CD4-positive, CD25-positive, alpha-beta regulatory T cell (primary cell): ENCODE results near the gene NCSTN. TPM values are rescaled to one million over a fixed set of nuclear protein-coding genes. Genes with fewer than 3 reads are reported as not detected.

Experiments
- ATAC-seq, 2 donors: fragments of 150-1000 bp; cut with Tn5 transposase; one replicate each; pipeline ENCODE4 v1.10.0; 2021; ENCODE audit warnings: low read depth in 2 of 2, moderate number of reproducible peaks in 2 of 2, moderate library complexity in 1 of 2
- DNase-seq, 3 donors: peaks; one replicate each; pipeline versions ENCODE4 v3.0.0 to v3.0.0-alpha.2; 2012 to 2022; ENCODE audit warnings: mixed read lengths in 1 of 3
- H3K27ac ChIP-seq: one replicate; pipeline ENCODE4 v1.7.0; 2013; ENCODE audit warnings: mild to moderate bottlenecking, low read length; ENCODE audit not compliant: insufficient read depth, poor library complexity, severe bottlenecking
- H3K27me3 ChIP-seq: one replicate; pipeline ENCODE4 v1.7.0; 2013; ENCODE audit warnings: low read length; ENCODE audit not compliant: control insufficient read depth, insufficient read depth
- H3K36me3 ChIP-seq: one replicate; pipeline ENCODE4 v1.7.0; 2013; ENCODE audit warnings: mild to moderate bottlenecking, low read length, moderate library complexity; ENCODE audit not compliant: control insufficient read depth, insufficient read depth
- H3K4me1 ChIP-seq: 2 replicates; pipeline ENCODE4 v1.7.0; 2013; ENCODE audit warnings: mild to moderate bottlenecking, low read length; ENCODE audit not compliant: insufficient read depth, control insufficient read depth, poor library complexity, severe bottlenecking
- H3K4me3 ChIP-seq: one replicate; pipeline ENCODE4 v1.7.0; 2013; ENCODE audit warnings: low read depth, mild to moderate bottlenecking, low read length, moderate library complexity
- H3K9me3 ChIP-seq, 2 experiments: 1 replicate in 1 of 2; 2 replicates in 1 of 2; pipeline ENCODE4 v1.7.0; 2013; ENCODE audit warnings: low read length in 2 of 2, mild to moderate bottlenecking in 1 of 2, moderate library complexity in 1 of 2; ENCODE audit not compliant: control insufficient read depth in 2 of 2
- H3K27ac Mint-ChIP-seq, 3 donors: one replicate each; pipeline ENCODE4 v1.8.0; 2020 to 2022; ENCODE audit warnings: mild to moderate bottlenecking in 3 of 3, mixed read lengths in 3 of 3, moderate library complexity in 2 of 3
- H3K27me3 Mint-ChIP-seq: one replicate; pipeline ENCODE4 v1.8.0; 2022; ENCODE audit warnings: mild to moderate bottlenecking, mixed read lengths
- H3K36me3 Mint-ChIP-seq: one replicate; pipeline ENCODE4 v1.8.0; 2020; ENCODE audit warnings: mixed read lengths
- H3K4me1 Mint-ChIP-seq, 4 donors: one replicate each; pipeline ENCODE4 v1.8.0; 2020 to 2022; ENCODE audit warnings: mixed read lengths in 4 of 4, mild to moderate bottlenecking in 1 of 4
- H3K4me3 Mint-ChIP-seq, 4 donors: one replicate each; pipeline ENCODE4 v1.8.0; 2020 to 2022; ENCODE audit warnings: mild to moderate bottlenecking in 4 of 4, mixed read lengths in 4 of 4, moderate library complexity in 3 of 4
- H3K9me3 Mint-ChIP-seq, 7 donors: one replicate each; pipeline ENCODE4 v1.8.0; 2020 to 2022; ENCODE audit warnings: mixed read lengths in 7 of 7, mild to moderate bottlenecking in 3 of 7, moderate library complexity in 2 of 7
- polyA plus RNA-seq, 4 donors: library from polyadenylated mRNA; unstranded; fragments of 300-500 nt; fragmentation: Illumina TruSeq; gene quantifications; one replicate each; pipeline ENCODE4 v1.2.3, GENCODE V29; 2021
- total RNA-seq: library from RNA; stranded (reverse); gene quantifications from one replicate; pipeline ENCODE4 v1.2.3, GENCODE V29; 2022

NCSTN gene
- total and polyA plus RNA-seq, 5 donors from 2014 or later, result 59.3 to 80.5 (median 62.2) TPM

DNA sequence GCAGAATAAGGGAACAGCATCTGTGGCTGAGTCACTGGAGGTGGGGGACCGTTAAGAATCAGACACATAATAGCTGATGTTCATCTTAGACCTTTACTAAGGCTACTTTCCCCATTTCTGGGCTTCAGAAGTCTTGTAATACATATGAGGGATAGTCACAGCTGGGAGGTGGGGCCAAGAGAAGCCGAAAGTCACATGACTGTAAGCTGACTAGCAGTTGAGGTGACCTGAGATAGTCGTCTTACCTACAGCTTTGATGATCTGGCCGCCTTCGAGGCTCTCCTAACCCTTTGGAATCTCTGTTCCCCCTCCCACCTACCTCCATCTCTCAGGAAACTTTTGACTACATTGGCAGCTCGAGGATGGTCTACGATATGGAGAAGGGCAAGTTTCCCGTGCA, 9.4 kb downstream of the NCSTN start:
- no peaks in the 10 kb centered on the region for H3K9me3 ChIP-seq
- peaks cover 97% of the 10 kb centered on the region for H3K36me3 ChIP-seq
- H3K4me1 ChIP-seq, result no peaks in the 10 kb centered on the region
- ATAC-seq, result no peak
- Mint-ChIP-seq H3K9me3 (no peaks in the 10 kb centered on the region), H3K27ac (no peak overlapping the region), H3K4me1 (peaks cover 0 to 11% (median 4%) of the 10 kb centered on the region in 4 donors), H3K4me3 (peak overlapping the region in 1 of 4 donors; percentile 32), H3K36me3 (peaks cover 66% of the 10 kb centered on the region), H3K27me3 (no peaks in the 10 kb centered on the region)
- no peak for DNase-seq
- H3K4me3 ChIP-seq, result no peak overlapping the region
- H3K27me3 ChIP-seq, result no peaks in the 10 kb centered on the region
- H3K27ac ChIP-seq, result no peak overlapping the region

DNA sequence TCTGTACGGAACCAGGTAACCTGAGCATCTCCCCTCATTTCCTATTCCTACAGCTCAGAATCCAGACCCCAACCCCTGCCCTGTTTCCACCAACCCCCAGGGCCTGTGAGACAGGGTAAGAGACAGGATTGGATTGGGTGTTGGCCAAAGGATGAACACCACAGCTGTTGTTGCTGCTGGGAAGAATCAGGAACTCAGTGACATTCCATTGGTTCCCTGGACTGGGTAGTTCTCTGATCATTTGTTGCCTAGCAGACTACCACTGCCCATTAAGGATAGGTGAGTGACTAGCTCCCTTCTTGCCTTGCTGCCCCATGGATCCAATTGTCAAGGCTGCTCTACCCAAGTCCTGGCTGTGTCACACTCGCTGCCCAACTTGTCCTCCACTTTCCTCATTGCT, 10.0 kb downstream of the NCSTN start:
- no peak overlapping the region for H3K4me3 Mint-ChIP-seq
- peaks cover 68% of the 10 kb centered on the region for H3K36me3 Mint-ChIP-seq
- no peak for ATAC-seq
- no peak for DNase-seq
- H3K36me3 ChIP-seq, result peaks cover 98% of the 10 kb centered on the region
- no peaks in the 10 kb centered on the region for H3K27me3 ChIP-seq
- H3K9me3 ChIP-seq, result no peaks in the 10 kb centered on the region
- H3K4me3 ChIP-seq, result no peak overlapping the region
- no peaks in the 10 kb centered on the region for H3K27me3 Mint-ChIP-seq
- H3K9me3 Mint-ChIP-seq, result no peaks in the 10 kb centered on the region
- peak overlapping the region in 1 of 3 donors; percentile 38 for H3K27ac Mint-ChIP-seq
- peaks cover 0 to 6% (median 4%) of the 10 kb centered on the region in 4 donors for H3K4me1 Mint-ChIP-seq
- H3K4me1 ChIP-seq, result no peaks in the 10 kb centered on the region
- no peak overlapping the region for H3K27ac ChIP-seq

DNA sequence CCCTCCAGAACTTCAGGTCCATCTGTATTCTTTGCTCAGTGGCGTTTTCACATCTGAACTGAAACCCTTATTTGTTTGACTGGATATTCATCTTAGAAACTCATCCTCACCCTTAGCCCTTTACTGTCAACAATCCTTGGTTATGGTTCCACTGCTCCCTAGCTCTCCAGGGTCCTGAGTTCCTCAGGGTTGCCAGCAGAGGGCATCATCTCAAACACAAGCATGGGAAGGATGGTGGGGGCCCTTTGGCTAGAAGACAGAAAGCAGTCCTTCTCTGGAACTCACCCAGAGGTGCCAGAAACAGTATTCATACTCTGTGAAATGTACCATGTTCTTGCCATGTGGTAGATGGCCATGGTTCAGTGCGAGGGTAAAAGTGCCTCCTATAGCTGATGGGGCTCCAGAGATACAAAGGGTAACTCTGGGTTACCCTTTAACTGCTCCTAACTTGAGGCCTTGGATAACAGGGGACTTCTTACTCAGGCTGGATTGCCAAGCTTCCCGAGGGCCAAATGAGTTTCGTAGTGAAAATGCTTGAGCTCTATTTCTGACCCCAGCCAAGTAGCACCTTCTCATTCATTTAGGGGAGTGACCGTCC, 11.3 kb downstream of the NCSTN start:
- DNase-seq (peak in 2 of 3 donors; percentile 9 to 37), ATAC-seq (no peak)
- Histone ChIP-seq H3K27ac (no peak overlapping the region), H3K4me1 (no peaks in the 10 kb centered on the region), H3K27me3 (no peaks in the 10 kb centered on the region), H3K36me3 (peaks cover 95% of the 10 kb centered on the region), H3K9me3 (no peaks in the 10 kb centered on the region), H3K4me3 (no peak overlapping the region)
- peaks cover 0 to 7% (median 1%) of the 10 kb centered on the region in 4 donors for H3K4me1 Mint-ChIP-seq
- H3K27ac Mint-ChIP-seq, result peak overlapping the region in 2 of 3 donors; percentile 5 to 13
- no peaks in the 10 kb centered on the region for H3K9me3 Mint-ChIP-seq
- H3K36me3 Mint-ChIP-seq, result peaks cover 71% of the 10 kb centered on the region
- no peak overlapping the region for H3K4me3 Mint-ChIP-seq
- H3K27me3 Mint-ChIP-seq, result no peaks in the 10 kb centered on the region

DNA sequence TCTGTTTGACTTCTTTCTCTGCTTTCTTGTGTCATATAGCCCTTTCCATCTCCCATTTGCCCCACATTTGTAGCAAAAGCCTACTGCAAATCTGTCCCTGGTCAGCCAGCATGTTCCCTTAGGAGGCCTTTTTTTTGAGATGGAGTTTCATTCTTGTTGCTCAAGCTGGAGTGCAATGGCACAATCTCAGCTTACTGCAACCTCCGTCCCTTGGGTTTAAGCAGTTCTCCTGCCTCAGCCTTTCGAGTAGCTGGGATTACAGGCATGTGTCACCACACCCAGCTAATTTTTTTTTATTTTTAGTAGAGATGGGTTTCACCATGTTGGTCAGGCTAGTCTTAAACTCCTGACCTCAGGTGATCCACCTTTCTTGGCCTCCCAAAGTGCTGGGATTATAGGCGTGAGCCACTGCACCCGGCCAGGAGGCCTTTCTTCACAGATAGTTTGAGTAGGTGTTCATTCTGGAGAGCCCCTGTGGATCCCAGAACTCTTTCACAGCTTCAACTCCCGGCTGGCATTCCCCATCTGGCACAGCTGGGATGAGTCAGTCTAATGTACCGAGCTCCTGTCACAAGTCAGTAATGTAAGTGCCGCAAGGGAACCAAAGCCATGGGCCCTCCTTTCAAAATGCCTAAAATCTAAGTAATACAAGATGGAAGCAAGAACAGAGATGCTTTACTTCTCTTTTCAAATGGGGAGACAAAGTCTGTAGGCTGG, 14.3 kb downstream of the NCSTN start:
- H3K4me3 ChIP-seq, result no peak overlapping the region
- Mint-ChIP-seq H3K4me3 (no peak overlapping the region), H3K4me1 (peaks cover 0 to 4% (median 0%) of the 10 kb centered on the region in 4 donors), H3K27ac (peak overlapping the region in 1 of 3 donors; percentile 36), H3K36me3 (peaks cover 64% of the 10 kb centered on the region), H3K9me3 (no peaks in the 10 kb centered on the region), H3K27me3 (no peaks in the 10 kb centered on the region)
- H3K36me3 ChIP-seq, result peaks cover 77% of the 10 kb centered on the region
- no peak for ATAC-seq
- H3K27ac ChIP-seq, result no peak overlapping the region
- H3K9me3 ChIP-seq, result no peaks in the 10 kb centered on the region
- no peaks in the 10 kb centered on the region for H3K4me1 ChIP-seq
- no peaks in the 10 kb centered on the region for H3K27me3 ChIP-seq
- DNase-seq, result no peak

DNA sequence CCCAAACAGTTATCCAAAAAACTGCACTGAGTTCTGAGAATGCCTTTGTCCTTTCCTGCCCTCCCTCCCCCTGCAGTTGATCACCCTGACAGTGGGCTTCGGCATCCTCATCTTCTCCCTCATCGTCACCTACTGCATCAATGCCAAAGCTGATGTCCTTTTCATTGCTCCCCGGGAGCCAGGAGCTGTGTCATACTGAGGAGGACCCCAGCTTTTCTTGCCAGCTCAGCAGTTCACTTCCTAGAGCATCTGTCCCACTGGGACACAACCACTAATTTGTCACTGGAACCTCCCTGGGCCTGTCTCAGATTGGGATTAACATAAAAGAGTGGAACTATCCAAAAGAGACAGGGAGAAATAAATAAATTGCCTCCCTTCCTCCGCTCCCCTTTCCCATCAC, 14.9 kb downstream of the NCSTN start:
- no peak overlapping the region for H3K27ac ChIP-seq
- H3K27me3 Mint-ChIP-seq, result no peaks in the 10 kb centered on the region
- peaks cover 58% of the 10 kb centered on the region for H3K36me3 Mint-ChIP-seq
- no peak overlapping the region for H3K4me3 ChIP-seq
- H3K9me3 ChIP-seq, result no peaks in the 10 kb centered on the region
- peaks cover 71% of the 10 kb centered on the region for H3K36me3 ChIP-seq
- H3K4me1 ChIP-seq, result no peaks in the 10 kb centered on the region
- H3K9me3 Mint-ChIP-seq, result no peaks in the 10 kb centered on the region
- no peak for ATAC-seq
- H3K4me3 Mint-ChIP-seq, result no peak overlapping the region
- DNase-seq, result no peak
- no peaks in the 10 kb centered on the region for H3K27me3 ChIP-seq
- no peak overlapping the region for H3K27ac Mint-ChIP-seq
- peaks cover 0 to 4% (median 0%) of the 10 kb centered on the region in 4 donors for H3K4me1 Mint-ChIP-seq

DNA sequence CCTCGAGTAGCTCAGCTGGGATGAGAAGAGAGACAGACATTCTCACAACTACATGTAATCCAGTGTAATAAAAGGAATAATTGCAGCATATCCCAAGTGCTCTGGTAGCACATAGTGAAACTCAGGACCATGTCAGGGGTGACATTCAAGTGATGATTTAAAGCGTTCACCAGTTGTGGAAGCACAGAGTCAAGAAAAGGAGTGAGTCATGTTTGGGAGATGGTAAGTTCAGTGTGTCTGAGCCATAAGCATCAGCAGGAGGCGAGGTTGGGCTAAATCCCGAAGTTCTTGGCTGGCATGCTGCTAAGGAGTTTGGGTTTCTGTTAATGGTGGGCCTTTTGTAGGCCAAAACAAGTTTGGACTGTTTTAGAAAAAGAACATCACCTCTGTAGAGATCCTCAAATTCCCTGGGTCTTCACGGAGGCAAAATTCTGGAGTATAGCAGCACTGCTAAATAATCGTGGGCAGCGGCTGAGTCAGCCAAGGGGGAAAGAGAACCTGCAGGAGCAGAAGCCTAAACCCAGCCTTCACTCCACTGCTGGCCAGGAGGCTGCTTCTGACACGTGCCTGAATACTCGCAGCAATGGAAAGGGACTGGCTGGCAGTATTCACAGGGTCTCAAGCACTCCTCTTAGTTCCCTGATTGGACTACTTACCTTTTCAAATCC, 16.5 kb downstream of the NCSTN start:
- peak overlapping the region in 1 of 3 donors; percentile 24 for H3K27ac Mint-ChIP-seq
- H3K27ac ChIP-seq, result no peak overlapping the region
- H3K4me3 ChIP-seq, result no peak overlapping the region
- no peaks in the 10 kb centered on the region for H3K9me3 Mint-ChIP-seq
- no peaks in the 10 kb centered on the region for H3K27me3 Mint-ChIP-seq
- no peak for ATAC-seq
- no peak for DNase-seq
- no peak overlapping the region for H3K4me3 Mint-ChIP-seq
- peaks cover 55% of the 10 kb centered on the region for H3K36me3 ChIP-seq
- H3K4me1 ChIP-seq, result no peaks in the 10 kb centered on the region
- no peaks in the 10 kb centered on the region for H3K9me3 ChIP-seq
- H3K4me1 Mint-ChIP-seq, result peaks cover 0 to 4% (median 0%) of the 10 kb centered on the region in 4 donors
- H3K27me3 ChIP-seq, result no peaks in the 10 kb centered on the region
- peaks cover 45% of the 10 kb centered on the region for H3K36me3 Mint-ChIP-seq

DNA sequence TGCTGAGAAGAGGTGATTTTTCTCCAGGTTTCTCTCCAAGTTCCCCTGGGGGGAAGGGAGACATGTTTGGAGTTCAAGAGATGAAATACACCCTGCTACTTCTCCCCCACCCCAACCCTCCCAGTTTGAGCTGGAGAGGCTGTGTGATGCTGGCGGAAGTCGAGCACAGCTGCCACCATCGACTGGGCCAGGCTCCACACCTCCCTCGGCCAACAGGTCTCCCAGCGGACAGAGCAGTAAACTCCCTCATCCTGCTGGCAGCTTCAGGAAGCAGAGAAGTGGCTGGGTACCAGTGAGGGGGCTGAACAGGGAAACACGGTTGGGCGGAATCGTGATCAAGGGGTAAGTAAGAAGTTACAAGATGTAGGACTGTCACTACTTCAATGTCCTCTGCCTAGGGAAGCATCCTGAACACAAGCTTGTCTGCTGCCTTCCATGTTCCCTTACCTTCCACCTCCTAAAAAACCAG, 17.1 kb downstream of the NCSTN start:
- peak overlapping the region in 1 of 3 donors; percentile 18 for H3K27ac Mint-ChIP-seq

More for the DNA sequence above, 17.1 kb downstream of the NCSTN start:
- H3K4me3 ChIP-seq, result no peak overlapping the region
- H3K36me3 ChIP-seq, result peaks cover 50% of the 10 kb centered on the region
- H3K27ac ChIP-seq, result no peak overlapping the region
- ATAC-seq, result no peak
- no peaks in the 10 kb centered on the region for H3K9me3 ChIP-seq
- Mint-ChIP-seq H3K4me3 (no peak overlapping the region), H3K4me1 (peaks cover 0 to 4% (median 1%) of the 10 kb centered on the region in 4 donors), H3K36me3 (peaks cover 41% of the 10 kb centered on the region), H3K27me3 (no peaks in the 10 kb centered on the region), H3K9me3 (no peaks in the 10 kb centered on the region)
- DNase-seq, result no peak
- H3K27me3 ChIP-seq, result no peaks in the 10 kb centered on the region
- H3K4me1 ChIP-seq, result no peaks in the 10 kb centered on the region
